Hindlimb muscle (tissue), 1 donor: ENCODE data around the gene IRAK1BP1. TPM values are rescaled to one million over a fixed set of nuclear protein-coding genes. Genes with fewer than 3 reads are reported as not detected.
"Not testable (repeated sequence)": the region's sequence is repeated elsewhere in the genome, so short reads cannot be mapped to it uniquely, and the experiment has no call there.

Experiments used
- DNase-seq: peaks from one replicate; pipeline ENCODE4 v3.0.0-alpha.2; 2013
- polyA plus RNA-seq: library from polyadenylated mRNA; unstranded; fragments of 120-200 nt; gene quantifications from one replicate; pipeline ENCODE4 v1.2.1, GENCODE V29; 2013; ENCODE audit not compliant: insufficient read length

Gene IRAK1BP1
- polyA plus RNA-seq, 1 donor: 3.4 TPM

DNA sequence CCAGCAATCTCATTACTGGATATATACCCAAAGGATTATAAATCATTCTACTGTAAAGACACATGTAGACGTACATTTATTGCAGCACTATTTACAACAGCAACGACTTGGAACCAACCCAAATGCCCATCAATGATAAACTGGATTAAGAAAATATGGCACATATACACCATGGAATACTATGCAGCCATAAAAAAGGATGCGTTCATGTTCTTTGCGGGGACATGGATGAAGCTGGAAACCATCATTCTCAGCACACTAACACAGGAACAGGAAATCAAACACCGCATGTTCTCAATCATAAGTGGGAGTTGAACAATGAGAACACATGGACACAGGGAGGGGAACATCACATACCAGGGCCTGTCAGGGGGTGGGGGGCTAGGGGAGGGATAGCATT is 22.6 kb downstream of the IRAK1BP1 start:
- not testable (repeated sequence) for DNase-seq

DNA sequence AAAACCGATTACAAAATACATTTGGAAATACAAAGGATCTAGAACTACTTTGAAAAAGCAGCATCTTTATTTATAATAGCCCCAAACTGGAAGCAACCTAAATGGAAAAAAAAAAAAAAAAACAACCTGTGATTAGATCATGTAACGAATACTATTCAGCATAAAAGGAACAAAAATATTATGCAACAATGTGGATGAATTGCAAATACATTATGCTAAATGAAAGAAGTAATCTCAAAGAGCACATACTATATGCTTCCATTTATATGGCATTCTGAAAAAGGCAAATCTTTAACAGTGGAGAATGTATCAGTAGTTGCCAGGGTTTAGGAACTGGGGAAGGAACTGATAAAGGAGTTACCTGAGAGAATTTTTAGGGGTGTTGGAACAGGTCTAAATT is 28.9 kb downstream of the IRAK1BP1 start:
- no peak for DNase-seq

DNA sequence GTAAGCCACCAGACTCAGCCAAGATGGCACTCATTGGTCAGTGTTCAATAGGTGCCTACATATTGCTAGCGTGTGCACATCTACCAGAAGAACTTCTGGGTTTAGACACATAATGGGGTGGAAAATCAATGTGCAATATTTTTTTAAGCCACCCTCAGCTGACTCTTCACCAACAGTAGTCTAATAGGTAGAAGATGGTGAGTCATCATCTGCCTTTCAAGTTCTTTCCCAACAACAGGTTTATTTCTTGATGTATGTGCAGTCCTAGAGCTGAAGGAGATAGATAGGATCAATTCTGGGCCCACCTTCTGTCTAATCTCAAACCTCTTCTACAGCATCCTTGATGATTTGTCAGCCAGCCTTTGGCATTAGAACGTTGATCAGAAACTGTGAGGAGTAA is 41.3 kb downstream of the IRAK1BP1 start:
- DNase-seq: no peak

DNA sequence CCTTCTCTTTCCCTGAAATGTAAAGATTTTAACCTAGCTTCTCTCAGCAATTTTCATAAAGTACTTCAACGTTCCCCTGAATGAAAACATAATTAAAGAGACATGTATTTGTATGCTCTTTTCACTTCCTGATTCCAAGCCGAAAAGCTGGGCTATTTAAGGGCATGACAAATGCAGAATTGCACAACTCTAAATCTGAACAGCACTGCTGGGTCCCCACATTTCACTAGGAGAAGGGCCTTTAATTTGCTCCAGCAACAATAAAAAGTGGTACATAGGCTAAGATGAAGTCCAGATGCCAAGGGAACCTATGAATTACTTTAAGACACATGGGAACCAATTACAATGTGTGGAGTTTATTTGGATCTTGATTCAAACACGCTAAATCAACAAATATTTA is 42.0 kb downstream of the IRAK1BP1 start:
- DNase-seq: no peak

DNA sequence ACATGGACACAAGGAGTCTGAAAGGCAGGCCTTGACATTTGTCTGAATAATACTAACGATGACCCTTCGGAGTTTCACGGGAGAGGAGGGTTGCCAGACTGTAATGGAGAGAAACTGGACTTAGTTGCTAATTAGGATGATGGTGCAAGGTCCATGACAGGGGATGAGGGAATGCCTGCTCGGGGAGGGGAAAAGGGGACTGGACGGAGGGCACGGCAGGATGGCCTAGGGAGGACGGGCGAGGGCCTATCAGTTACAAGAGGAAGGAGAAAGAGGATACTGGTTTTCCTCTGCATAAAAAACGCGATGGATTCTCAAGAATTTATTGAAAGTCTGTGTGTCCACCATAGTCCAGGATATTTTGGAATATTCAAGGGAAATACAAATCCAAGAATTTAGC is 42.7 kb downstream of the IRAK1BP1 start:
- no peak for DNase-seq

DNA sequence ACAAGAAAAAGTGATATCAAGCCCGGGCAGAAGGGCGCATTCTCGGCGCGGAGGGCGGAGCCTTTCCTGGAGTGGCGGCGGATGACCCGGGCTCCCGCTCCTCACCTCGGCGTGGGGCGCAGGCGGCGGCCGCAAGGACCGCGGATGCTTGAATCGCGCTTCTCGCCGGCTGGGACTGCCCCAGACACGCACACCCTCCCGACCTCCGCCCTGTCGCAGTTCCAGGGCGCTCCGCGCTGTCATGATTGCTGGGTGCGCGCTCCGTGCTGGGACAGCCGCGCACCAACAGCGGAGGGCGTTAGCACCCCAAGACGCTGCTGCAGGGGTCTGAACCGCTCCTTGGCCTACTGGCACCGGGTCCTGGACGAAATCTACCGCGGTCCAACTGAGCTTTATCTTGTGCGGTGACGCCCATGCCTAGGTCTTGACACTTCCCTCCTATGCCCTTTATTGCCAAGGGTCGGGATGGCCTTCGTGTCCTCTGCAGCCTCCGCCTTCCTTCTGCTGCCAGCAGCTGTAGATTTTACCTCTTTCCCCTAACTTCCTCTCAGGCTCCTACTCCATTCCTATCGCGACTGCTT is 43.3 kb downstream of the IRAK1BP1 start:
- no peak for DNase-seq

DNA sequence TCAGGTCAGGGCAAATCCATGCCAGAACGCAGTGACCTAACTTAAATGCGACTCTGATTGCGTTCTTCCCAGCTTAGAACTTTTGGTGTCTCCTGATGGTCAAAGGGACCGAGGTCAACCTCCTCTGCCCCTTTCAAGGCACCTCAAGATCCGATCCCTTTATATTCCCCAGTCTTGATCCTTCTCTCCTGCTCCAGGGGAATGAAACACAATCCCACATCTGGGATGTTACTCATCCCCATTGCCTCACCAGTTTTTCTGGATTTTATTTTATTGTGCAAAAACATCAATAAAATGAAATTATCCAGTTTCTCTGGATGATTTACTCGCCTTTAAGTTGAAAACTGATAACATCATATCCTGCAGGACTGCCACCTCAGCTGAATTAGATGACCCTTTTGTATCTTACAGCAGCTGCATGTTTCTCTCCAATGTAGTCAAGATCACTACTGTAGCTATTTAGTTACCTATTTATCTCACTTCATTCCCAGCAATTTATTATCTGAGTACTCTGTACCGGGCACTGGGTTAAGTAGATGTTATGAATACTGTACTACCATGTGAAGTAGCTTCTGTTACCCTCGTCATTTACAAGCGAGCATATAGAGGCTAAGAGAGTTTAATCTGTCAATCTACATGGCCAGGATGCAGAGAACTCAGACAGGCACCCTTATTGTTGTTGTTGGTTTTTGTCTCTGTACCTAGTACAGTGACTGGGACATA is 44.0 kb downstream of the IRAK1BP1 start:
- no peak for DNase-seq

DNA sequence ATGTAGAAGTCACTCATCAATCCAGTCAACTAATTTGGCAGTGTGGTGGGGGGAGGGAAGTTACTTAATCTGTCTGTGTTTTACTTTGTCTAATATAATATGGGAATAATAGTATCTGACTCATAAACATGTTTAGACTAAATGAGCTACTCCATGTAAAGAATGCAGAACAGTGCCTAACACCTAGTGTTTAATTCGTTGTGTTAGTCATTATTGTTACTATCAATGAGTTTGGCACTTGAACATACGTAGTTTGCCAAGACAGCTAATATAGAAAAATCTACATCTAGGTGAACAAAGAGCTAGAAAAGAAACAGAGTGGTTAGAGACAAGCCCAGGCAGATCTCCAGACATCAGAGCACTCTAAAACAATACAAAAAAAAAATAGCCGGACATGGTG is 49.1 kb downstream of the IRAK1BP1 start:
- no peak for DNase-seq

DNA sequence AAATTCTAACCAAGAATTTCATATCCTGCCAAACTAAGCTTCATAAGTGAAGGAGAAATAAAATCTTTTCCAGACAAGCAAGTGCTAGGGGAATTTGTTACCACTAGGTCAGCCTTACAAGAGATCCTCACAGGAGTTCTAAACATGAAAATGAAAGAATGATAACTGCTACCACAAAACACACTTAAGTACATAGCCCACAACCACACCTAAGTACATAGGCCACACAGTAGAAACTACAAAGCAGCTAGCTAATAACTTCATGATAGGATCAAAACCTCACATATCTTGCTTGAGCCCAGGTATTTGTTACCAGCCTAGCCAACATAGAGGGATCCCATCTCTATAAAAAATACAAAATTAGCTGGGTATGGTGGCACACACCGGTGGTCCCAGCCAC is 50.4 kb downstream of the IRAK1BP1 start:
- DNase-seq: no peak

DNA sequence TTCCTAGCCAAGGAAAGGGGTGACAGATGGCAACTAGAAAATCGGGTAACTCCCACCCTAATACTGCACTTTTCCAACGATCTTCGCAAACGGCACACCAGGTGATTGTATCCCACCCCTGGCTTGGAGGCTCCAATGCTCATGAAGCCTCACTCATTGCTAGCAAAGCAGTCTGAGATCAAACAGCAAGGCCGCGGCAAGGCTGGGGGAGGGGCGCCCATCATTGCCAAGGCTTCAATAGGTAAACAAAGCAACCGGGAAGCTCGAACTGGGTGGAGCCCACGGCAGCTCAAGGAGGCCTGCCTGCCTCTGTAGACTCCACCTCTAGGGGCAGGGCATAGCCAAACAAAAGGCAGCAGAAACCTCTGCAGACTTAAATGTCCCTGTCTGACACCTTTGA is 53.8 kb downstream of the IRAK1BP1 start:
- DNase-seq: not testable (repeated sequence)

DNA sequence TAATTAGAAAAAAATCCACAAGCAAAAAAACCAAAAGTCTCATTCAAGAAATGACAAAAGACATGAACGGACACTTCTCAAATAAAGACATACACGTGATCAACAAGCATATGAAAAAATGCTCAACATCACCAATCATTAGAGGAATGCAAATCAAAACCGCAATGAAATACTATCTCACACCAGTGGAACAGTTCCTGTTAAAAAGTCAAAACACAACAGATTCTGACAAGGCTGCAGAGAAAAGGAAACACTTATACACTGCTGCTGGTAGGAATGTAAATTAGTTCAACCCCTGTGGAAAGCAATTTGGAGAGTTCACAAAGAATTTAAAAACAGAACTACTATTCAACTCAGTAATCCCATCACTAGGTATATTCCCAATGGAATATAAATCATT is 58.0 kb downstream of the IRAK1BP1 start:
- DNase-seq: no peak

DNA sequence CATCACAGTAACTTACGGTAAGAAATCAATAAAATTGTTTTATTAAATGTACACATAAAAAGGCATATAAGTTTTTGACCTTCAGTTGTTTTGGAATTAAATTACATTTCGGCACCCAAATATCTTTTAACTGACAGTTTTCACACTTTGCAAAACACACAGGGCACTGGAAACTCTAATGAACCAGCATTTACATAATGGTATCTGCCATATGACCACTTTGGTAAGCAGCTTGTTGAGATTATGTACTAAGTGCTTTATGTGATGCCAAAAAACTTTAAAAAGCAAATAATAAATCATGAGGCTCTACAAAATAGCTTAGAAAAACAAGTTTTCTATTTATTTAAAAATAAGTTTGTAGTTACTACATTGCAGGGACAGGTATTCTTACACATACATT is 68.2 kb downstream of the IRAK1BP1 start:
- DNase-seq: no peak

DNA sequence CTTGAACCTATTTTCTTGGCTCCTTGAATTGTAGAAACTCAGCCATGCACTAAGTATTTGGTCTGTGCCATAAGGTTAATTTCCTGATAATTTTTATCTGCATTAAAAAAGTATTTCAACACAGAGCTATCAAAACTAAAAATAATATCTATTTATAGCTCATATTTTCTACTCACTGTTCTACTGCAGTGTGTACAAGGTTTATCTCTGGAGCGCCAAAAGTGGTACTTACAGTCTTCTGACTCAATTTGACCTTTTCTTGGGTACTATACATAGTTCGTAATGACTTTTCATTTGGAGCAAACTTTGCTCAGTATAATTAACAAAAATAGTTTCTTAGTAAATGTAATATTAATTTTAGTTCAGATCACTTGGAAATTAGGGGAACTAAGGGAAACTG is 69.2 kb downstream of the IRAK1BP1 start:
- no peak for DNase-seq

DNA sequence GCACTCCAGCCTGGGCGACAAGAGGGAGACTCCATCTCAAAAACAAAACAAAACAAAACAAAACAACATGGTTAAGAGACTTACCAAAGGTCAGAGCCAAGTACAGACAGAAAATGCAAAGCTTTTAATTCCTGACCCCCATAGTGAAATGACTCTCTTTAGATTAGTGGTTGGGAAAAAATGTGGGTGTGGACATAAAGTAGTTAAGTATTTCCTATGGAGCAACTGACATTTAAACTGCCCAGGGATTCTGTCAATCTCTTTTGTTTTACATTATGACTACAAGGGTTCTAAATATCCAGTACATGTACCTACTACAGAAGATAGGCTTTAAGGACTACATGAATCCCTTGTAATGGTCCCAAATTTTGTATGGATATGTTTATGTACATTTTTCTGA is 75.1 kb downstream of the IRAK1BP1 start:
- DNase-seq: no peak

DNA sequence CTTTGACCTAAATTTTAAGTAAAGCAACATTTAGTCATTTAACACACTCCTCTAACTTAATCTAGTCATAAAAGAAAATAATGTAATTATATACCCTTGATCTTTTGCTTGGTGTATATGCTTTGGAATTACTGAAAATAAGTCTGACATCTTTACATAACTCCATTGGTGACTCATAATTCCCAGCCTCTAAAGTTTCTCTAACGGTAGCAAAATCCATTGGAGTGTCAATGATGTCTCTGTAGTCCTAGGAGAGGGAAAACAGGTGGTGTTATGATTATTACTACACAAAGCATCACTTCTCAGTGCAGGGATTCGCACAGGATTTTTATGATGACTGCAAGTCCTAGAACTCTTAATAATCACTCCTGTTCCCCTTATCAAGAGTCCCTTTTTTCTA is 80.2 kb downstream of the IRAK1BP1 start:
- no peak for DNase-seq

DNA sequence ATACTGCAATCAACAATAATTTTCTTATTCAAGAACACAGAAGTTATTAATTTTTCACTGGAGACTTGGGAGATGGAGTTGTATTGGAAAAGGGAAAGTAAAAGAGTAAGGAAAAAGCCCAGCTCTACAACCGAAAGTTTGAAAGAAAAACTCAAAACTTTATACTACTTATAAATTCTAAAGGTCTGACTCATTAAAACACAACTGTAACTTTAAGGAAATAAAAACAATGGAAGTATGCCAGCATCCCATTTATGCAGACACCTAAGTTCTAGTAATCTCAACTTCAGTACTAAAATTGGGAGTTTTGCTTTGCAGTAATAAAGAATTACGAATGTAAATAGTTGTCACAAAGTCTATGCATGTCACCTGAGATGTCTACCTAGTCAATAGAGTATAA is 80.6 kb downstream of the IRAK1BP1 start:
- DNase-seq: no peak

DNA sequence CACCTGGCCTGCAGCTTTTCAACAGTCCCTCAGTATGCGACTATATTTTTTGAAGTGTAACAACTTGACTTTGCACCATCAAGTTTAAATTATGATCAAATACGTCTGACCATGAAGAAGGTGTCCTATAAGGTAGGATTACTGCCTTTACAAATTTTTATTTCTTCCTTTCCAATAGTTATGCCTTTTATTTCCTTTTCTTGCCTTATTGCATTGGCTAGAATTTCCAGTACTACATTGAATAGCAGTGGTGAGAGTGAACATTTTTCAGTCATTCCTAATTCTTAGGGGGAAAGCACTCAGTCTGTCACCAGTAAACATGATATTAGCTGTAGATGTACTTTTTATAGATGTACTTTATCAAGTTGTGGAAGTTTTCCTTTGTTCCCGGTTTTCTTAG is 81.4 kb downstream of the IRAK1BP1 start:
- no peak for DNase-seq

DNA sequence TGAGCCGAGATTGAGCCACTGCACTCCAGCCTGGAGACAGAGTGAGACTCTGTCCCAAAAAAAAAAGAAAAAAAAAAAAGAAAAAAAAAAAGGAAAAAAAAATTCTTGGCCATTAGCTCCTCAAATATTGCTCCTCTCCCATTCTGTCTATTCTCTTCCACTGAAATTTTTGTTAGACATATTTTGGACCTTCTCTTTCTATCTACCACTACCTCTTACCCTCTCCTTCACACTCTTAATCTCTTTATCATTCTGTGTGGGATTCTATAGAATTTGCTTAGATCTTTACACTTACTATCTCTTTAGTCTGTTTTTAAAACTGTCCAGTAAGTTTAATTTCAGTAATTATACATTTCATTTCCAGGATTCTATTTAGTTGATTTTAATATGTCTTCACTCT is 85.0 kb downstream of the IRAK1BP1 start:
- DNase-seq: no peak

Other genes with a start within 250 kb of the IRAK1BP1 start
- 25.0 TPM for gene PHIP, start 210.7 kb downstream of the IRAK1BP1 start, polyA plus RNA-seq